Astrocyte (in vitro differentiated cells and primary cell): ENCODE results near the gene RAB40B. TPM values are rescaled to one million over a fixed set of nuclear protein-coding genes. Genes with fewer than 3 reads are reported as not detected.

Experiments used
- DNase-seq: peaks from one replicate; pipeline ENCODE4 v3.0.0-alpha.2; 2010; ENCODE audit warnings: low read depth
- FAIRE-seq: peaks from 2 replicates; lab custom pipeline; 2011; peaks lifted over from hg19 to GRCh38; lab: Jason Lieb, UNC
- H2AFZ ChIP-seq: 2 replicates; pipeline ENCODE4 v1.6.0; 2012; ENCODE audit warnings: low read depth, low read length, inconsistent platforms
- H3K27ac ChIP-seq: 2 replicates; pipeline ENCODE4 v1.5.1; 2011; ENCODE audit warnings: low read depth, low read length, inconsistent platforms
- H3K27me3 ChIP-seq: 2 replicates; pipeline ENCODE4 v1.6.0; 2011; ENCODE audit warnings: low read length, inconsistent platforms; ENCODE audit not compliant: insufficient read depth
- H3K36me3 ChIP-seq: 2 replicates; pipeline ENCODE4 v1.5.1; 2011; ENCODE audit warnings: low read length, inconsistent platforms; ENCODE audit not compliant: insufficient read depth
- H3K4me1 ChIP-seq: 2 replicates; pipeline ENCODE4 v1.5.1; 2011; ENCODE audit warnings: low read length, inconsistent platforms; ENCODE audit not compliant: insufficient read depth
- H3K4me2 ChIP-seq: 2 replicates; pipeline ENCODE4 v1.6.0; 2012; ENCODE audit warnings: low read length, inconsistent platforms
- H3K4me3 ChIP-seq: 2 replicates; pipeline ENCODE4 v1.5.1; 2011; ENCODE audit warnings: low read depth, mild to moderate bottlenecking, low read length, inconsistent platforms; ENCODE audit not compliant: insufficient read depth
- H3K79me2 ChIP-seq: 2 replicates; pipeline ENCODE4 v1.6.0; 2012; ENCODE audit warnings: mild to moderate bottlenecking, low read length, inconsistent platforms; ENCODE audit not compliant: insufficient read depth
- H3K9ac ChIP-seq: 2 replicates; pipeline ENCODE4 v1.6.0; 2012; ENCODE audit warnings: mild to moderate bottlenecking, low read length, inconsistent platforms
- H3K9me3 ChIP-seq: 2 replicates; pipeline ENCODE4 v1.5.1; 2012; ENCODE audit warnings: low read depth, mild to moderate bottlenecking, low read length, inconsistent platforms; ENCODE audit not compliant: insufficient read depth
- H4K20me1 ChIP-seq: 2 replicates; pipeline ENCODE4 v1.6.0; 2012; ENCODE audit warnings: low read length, inconsistent platforms; ENCODE audit not compliant: insufficient read depth
- H3K27ac Mint-ChIP-seq: one replicate; pipeline ENCODE4 v1.8.0; 2021; ENCODE audit warnings: mild to moderate bottlenecking, mixed read lengths; ENCODE audit not compliant: unreplicated experiment
- H3K27me3 Mint-ChIP-seq: one replicate; pipeline ENCODE4 v1.8.0; 2021; ENCODE audit warnings: low read depth, mixed read lengths; ENCODE audit not compliant: unreplicated experiment
- H3K36me3 Mint-ChIP-seq: one replicate; pipeline ENCODE4 v1.8.0; 2021; ENCODE audit warnings: low read depth, mixed read lengths; ENCODE audit not compliant: unreplicated experiment
- H3K4me1 Mint-ChIP-seq: one replicate; pipeline ENCODE4 v1.8.0; 2021; ENCODE audit warnings: low read depth, mixed read lengths; ENCODE audit not compliant: unreplicated experiment
- H3K4me3 Mint-ChIP-seq: one replicate; pipeline ENCODE4 v1.8.0; 2021; ENCODE audit warnings: mild to moderate bottlenecking, moderate library complexity, mixed read lengths; ENCODE audit not compliant: unreplicated experiment
- H3K9me3 Mint-ChIP-seq: one replicate; pipeline ENCODE4 v1.8.0; 2021; ENCODE audit warnings: mild to moderate bottlenecking, mixed read lengths; ENCODE audit not compliant: unreplicated experiment
- CTCF ChIP-seq: IDR thresholded peaks from 2 replicates; pipeline ENCODE4 v1.5.1; 2011; ENCODE audit warnings: low read depth, mild to moderate bottlenecking, inconsistent platforms, low read length, moderate library complexity; ENCODE audit not compliant: insufficient read depth
- EZH2 ChIP-seq: IDR thresholded peaks from 2 replicates; pipeline ENCODE4 v1.6.1; 2012; ENCODE audit warnings: mild to moderate bottlenecking, low read length, inconsistent platforms; ENCODE audit not compliant: insufficient read depth
- microRNA-seq: library from miRNA; unstranded; fragments of <30 nt; microRNA quantifications from one replicate; pipeline ENCODE4 v1.2.0, GENCODE V29; 2020
- total RNA-seq: library from RNA; stranded (reverse); gene quantifications from 2 replicates; pipeline ENCODE4 v1.2.1, GENCODE V29; 2021

The RAB40B gene
- total RNA-seq, 1 donor from 2014 or later: 15.8 TPM

GRCh38 chr17:82609655-82610054 is 88.8 kb downstream of the RAB40B start:
- Histone ChIP-seq H3K4me1 (peaks cover 8% of the 10 kb centered on the region), H3K9me3 (no peaks in the 10 kb centered on the region), H3K9ac (no peak overlapping the region), H3K27ac (no peak overlapping the region), H4K20me1 (peaks cover 16% of the 10 kb centered on the region), H3K36me3 (peaks cover 15% of the 10 kb centered on the region), H3K79me2 (peaks cover 6% of the 10 kb centered on the region), H3K4me3 (no peak overlapping the region), H2AFZ (no peak overlapping the region), H3K4me2 (no peak overlapping the region), H3K27me3 (no peaks in the 10 kb centered on the region)
- Mint-ChIP-seq H3K4me1 (peaks cover 20% of the 10 kb centered on the region), H3K9me3 (no peaks in the 10 kb centered on the region), H3K36me3 (peaks cover 13% of the 10 kb centered on the region), H3K4me3 (no peak overlapping the region), H3K27ac (no peak overlapping the region), H3K27me3 (no peaks in the 10 kb centered on the region)
- FAIRE-seq (no peak), DNase-seq (no peak)
- no peak for TF ChIP-seq EZH2

DNA sequence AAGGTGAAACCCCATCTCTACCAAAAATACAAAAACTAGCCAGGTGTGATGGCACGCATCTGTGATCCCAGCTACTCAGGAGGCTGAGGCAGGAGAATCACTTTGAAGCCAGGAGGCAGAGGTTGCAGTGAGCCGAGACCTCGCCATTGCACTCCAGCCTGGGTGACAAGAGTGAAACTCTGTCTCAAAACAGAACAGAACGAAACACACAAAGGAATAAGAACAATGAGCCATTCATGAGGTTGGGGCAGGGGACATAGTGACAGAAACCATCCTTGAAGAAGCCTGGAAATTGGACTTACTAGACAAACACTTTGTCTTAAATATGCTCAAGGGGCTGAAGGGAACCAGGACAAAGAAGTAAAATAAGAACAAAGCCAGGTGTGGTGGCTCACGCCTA is 89.7 kb downstream of the RAB40B start:
- FAIRE-seq: no peak
- Mint-ChIP-seq H3K9me3 (no peaks in the 10 kb centered on the region), H3K27me3 (no peaks in the 10 kb centered on the region), H3K4me1 (peaks cover 20% of the 10 kb centered on the region), H3K36me3 (peaks cover 19% of the 10 kb centered on the region), H3K27ac (no peak overlapping the region), H3K4me3 (no peak overlapping the region)
- Histone ChIP-seq H3K4me1 (peaks cover 16% of the 10 kb centered on the region), H4K20me1 (peaks cover 19% of the 10 kb centered on the region), H3K27ac (no peak overlapping the region), H2AFZ (no peak overlapping the region), H3K79me2 (peaks cover 9% of the 10 kb centered on the region), H3K9ac (no peak overlapping the region), H3K4me2 (no peak overlapping the region), H3K4me3 (no peak overlapping the region), H3K36me3 (peaks cover 17% of the 10 kb centered on the region), H3K27me3 (no peaks in the 10 kb centered on the region), H3K9me3 (no peaks in the 10 kb centered on the region)
- TF ChIP-seq EZH2: no peak
- TF ChIP-seq CTCF: no peak
- no peak for DNase-seq

DNA sequence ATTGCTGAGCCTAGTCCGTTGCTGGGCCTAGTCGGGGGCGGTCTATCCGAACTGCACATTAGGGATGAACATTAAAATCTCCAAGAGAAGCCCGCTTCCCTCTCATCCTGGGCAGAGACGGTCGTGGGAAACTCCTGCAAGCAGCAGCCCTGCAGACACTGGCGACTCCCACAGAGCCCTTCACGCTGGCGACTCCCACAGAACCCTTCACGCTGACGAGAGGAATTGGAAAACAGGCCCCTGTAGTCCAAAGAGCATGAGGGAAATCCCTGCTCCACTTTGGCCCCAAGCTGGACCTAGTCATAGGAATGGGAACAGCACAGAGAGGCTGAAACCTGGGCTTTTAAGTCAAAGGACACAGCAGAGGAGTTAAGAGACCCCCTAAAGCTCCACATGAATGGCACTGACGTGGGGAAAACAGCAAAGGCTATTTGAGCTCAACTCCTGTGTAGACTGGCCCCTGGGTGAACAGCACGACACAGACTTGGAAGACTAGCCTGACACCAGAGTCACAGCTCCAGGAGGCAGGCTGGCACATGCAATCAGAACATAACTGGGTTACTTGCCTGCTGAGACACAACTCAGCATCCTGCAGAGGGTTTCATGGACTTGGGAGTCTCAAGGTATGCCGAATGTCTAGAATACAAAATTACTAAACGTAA is 92.4 kb downstream of the RAB40B start:
- H3K27me3 ChIP-seq: no peaks in the 10 kb centered on the region
- TF ChIP-seq EZH2 (no peak), CTCF (no peak)
- no peak overlapping the region for H3K4me3 Mint-ChIP-seq
- H3K27ac Mint-ChIP-seq: no peak overlapping the region
- no peaks in the 10 kb centered on the region for H3K27me3 Mint-ChIP-seq
- peaks cover 32% of the 10 kb centered on the region for H3K4me1 ChIP-seq
- H4K20me1 ChIP-seq: peaks cover 26% of the 10 kb centered on the region
- no peaks in the 10 kb centered on the region for H3K9me3 ChIP-seq
- H3K36me3 Mint-ChIP-seq: peaks cover 26% of the 10 kb centered on the region
- no peaks in the 10 kb centered on the region for H3K9me3 Mint-ChIP-seq
- FAIRE-seq (no peak), DNase-seq (no peak)
- no peak overlapping the region for H3K4me2 ChIP-seq
- H3K4me1 Mint-ChIP-seq: peaks cover 22% of the 10 kb centered on the region
- H2AFZ ChIP-seq: no peak overlapping the region
- H3K4me3 ChIP-seq: no peak overlapping the region
- peaks cover 9% of the 10 kb centered on the region for H3K79me2 ChIP-seq
- H3K27ac ChIP-seq: no peak overlapping the region
- no peak overlapping the region for H3K9ac ChIP-seq
- peaks cover 22% of the 10 kb centered on the region for H3K36me3 ChIP-seq

Small RNAs within 50 kb of the gene (microRNA-seq; reads per million reads assigned to microRNA genes)
- gene MIR4525: 3.8 reads per million, percentile 14 among the genes with 10 or more reads in this experiment

Other genes with a start within 250 kb of the RAB40B start
- gene CYBC1, start 247.9 kb downstream of the RAB40B start, total RNA-seq: 67.3 and 68.1 TPM in 2 replicates
- gene NARF, start 240.0 kb downstream of the RAB40B start, total RNA-seq: 62.8 and 64.4 TPM in 2 replicates
- gene FOXK2, start 179.0 kb downstream of the RAB40B start, total RNA-seq: 57.9 and 68.0 TPM in 2 replicates
- gene WDR45B, start 50.3 kb downstream of the RAB40B start, total RNA-seq: 74.3 and 75.4 TPM in 2 replicates
- 14.8 and 15.4 TPM in 2 replicates for gene FN3KRP, start 18.0 kb upstream of the RAB40B start, total RNA-seq
- 4.0 and 4.1 TPM in 2 replicates for gene FN3K, start 36.9 kb upstream of the RAB40B start, total RNA-seq
- gene TBCD, start 53.4 kb upstream of the RAB40B start, total RNA-seq: 31.8 and 35.6 TPM in 2 replicates
- gene ZNF750, start 141.3 kb upstream of the RAB40B start, total RNA-seq: 0.07 and 0.34 TPM in 2 replicates